Right renal cortex interstitium (tissue), 3 donors: ENCODE results near the gene TET2. TPM values are rescaled to one million over a fixed set of nuclear protein-coding genes. Genes with fewer than 3 reads are reported as not detected.

Experiments used
- DNase-seq, 3 donors: peaks; one replicate each; pipeline ENCODE4 v3.0.0-alpha.2; 2013; ENCODE audit warnings: low read depth in 3 of 3, low spot score in 2 of 3
- polyA plus RNA-seq, 3 donors: library from polyadenylated mRNA; unstranded; fragments of 120-200 nt; gene quantifications; one replicate each; pipeline ENCODE4 v1.2.1, GENCODE V29; 2013; ENCODE audit not compliant: insufficient read length in 3 of 3

The TET2 gene
- polyA plus RNA-seq, 3 donors: 21.9 to 25.2 (median 22.7) TPM

- no peak for DNase-seq
Observed at GRCh38 chr4:105140684-105141490, 5.8 kb upstream of the TET2 start.

GRCh38 chr4:105145156-105145902, 1.3 kb upstream of the TET2 start:
- DNase-seq: peak; percentile 17 to 25 (median 23)

GRCh38 chr4:105145903-105146275, 787 bp upstream of the TET2 start:
- DNase-seq: no peak

GRCh38 chr4:105147016-105147552, 408 bp downstream of the TET2 start:
- peak in 1 of 3 donors; percentile 27 for DNase-seq

- peak; percentile 45 to 53 (median 51) for DNase-seq
Observed at GRCh38 chr4:105147553-105148161, 981 bp downstream of the TET2 start.

GRCh38 chr4:105148356-105148755, 1.7 kb downstream of the TET2 start:
- DNase-seq: no peak

- no peak for DNase-seq
Observed at GRCh38 chr4:105148776-105149175, 2.1 kb downstream of the TET2 start.

GRCh38 chr4:105149771-105150170, 3.1 kb downstream of the TET2 start:
- DNase-seq: no peak

- no peak for DNase-seq
Observed at GRCh38 chr4:105150503-105150902, 3.8 kb downstream of the TET2 start.

GRCh38 chr4:105153749-105154148, 7.1 kb downstream of the TET2 start:
- no peak for DNase-seq

GRCh38 chr4:105154576-105154975, 7.9 kb downstream of the TET2 start:
- no peak for DNase-seq

GRCh38 chr4:105155426-105155825, 8.8 kb downstream of the TET2 start:
- no peak for DNase-seq

- DNase-seq: no peak
Observed at GRCh38 chr4:105158837-105159236, 12.2 kb downstream of the TET2 start.

- no peak for DNase-seq
Observed at GRCh38 chr4:105162123-105162796, 15.6 kb downstream of the TET2 start.

GRCh38 chr4:105164548-105164947, 17.9 kb downstream of the TET2 start:
- DNase-seq: no peak

GRCh38 chr4:105166066-105166465, 19.4 kb downstream of the TET2 start:
- no peak for DNase-seq

GRCh38 chr4:105170711-105171110, 24.0 kb downstream of the TET2 start:
- DNase-seq: no peak

GRCh38 chr4:105171912-105172311, 25.2 kb downstream of the TET2 start:
- no peak for DNase-seq

- no peak for DNase-seq
Observed at GRCh38 chr4:105174098-105174497, 27.4 kb downstream of the TET2 start.

- no peak for DNase-seq
Observed at GRCh38 chr4:105179539-105180401, 33.1 kb downstream of the TET2 start.
